SK-N-SH treated with all-trans-retinoic acid at 6 μM for 48 hours (cell line): ENCODE data around the gene COL8A2.

Experiments
- ATAC-seq: fragments of 200-7000 bp; cut with Tn5 transposase; 3 replicates; pipeline ENCODE4 v1.9.1; 2020; ENCODE audit warnings: mild to moderate bottlenecking, moderate library complexity
- ARNTL ChIP-seq: fragments of 450-650 bp; formaldehyde crosslinking; IDR thresholded peaks from 2 replicates; pipeline ENCODE4 v1.5.0; 2020; ENCODE audit warnings: low read depth, mild to moderate bottlenecking, moderate library complexity, borderline replicate concordance
- CSDC2 ChIP-seq: fragments of 250-450 bp; sonication (Bioruptor Pico); IDR thresholded peaks from 2 replicates; pipeline ENCODE4 v1.5.0; 2020; ENCODE audit warnings: mild to moderate bottlenecking, moderate library complexity
- ESRRG ChIP-seq: fragments of 250-450 bp; sonication (Bioruptor Pico); IDR thresholded peaks from 2 replicates; pipeline ENCODE4 v1.6.1; 2021; ENCODE audit warnings: mild to moderate bottlenecking
- GLIS3 ChIP-seq: fragments of 250-450 bp; sonication (Bioruptor Pico); IDR thresholded peaks from 2 replicates; pipeline ENCODE4 v1.5.0; 2020; ENCODE audit warnings: mild to moderate bottlenecking, moderate library complexity
- ISL1 ChIP-seq: fragments of 250-450 bp; sonication (Bioruptor Pico); IDR thresholded peaks from 2 replicates; pipeline ENCODE4 v2.1.2; 2022; ENCODE audit warnings: mild to moderate bottlenecking, moderate library complexity
- OSR1 ChIP-seq: fragments of 250-450 bp; sonication (Bioruptor Pico); IDR thresholded peaks from 2 replicates; pipeline ENCODE4 v1.8.0; 2022; ENCODE audit warnings: moderate library complexity, mild to moderate bottlenecking, inconsistent platforms
- PPARA ChIP-seq: fragments of 250-450 bp; sonication (Bioruptor Pico); IDR thresholded peaks from 2 replicates; pipeline ENCODE4 v1.5.0; 2020; ENCODE audit warnings: mild to moderate bottlenecking, borderline replicate concordance
- RARB ChIP-seq: fragments of 250-450 bp; sonication (Bioruptor Pico); IDR thresholded peaks from 2 replicates; pipeline ENCODE4 v1.8.0; 2021; ENCODE audit warnings: mild to moderate bottlenecking, moderate library complexity
- TOX ChIP-seq: fragments of 250-450 bp; sonication (Bioruptor Pico); IDR thresholded peaks from 2 replicates; pipeline ENCODE4 v1.8.0; 2021; ENCODE audit warnings: mild to moderate bottlenecking, moderate library complexity, borderline replicate concordance
- ZC3H10 ChIP-seq: fragments of 250-450 bp; sonication (Bioruptor Pico); IDR thresholded peaks from 2 replicates; pipeline ENCODE4 v1.5.1; 2021; ENCODE audit warnings: mild to moderate bottlenecking, moderate library complexity
- ZFP3 ChIP-seq: fragments of 250-450 bp; sonication (Bioruptor Pico); IDR thresholded peaks from 2 replicates; pipeline ENCODE4 v1.5.0; 2020; ENCODE audit warnings: mild to moderate bottlenecking, moderate library complexity
- ZFP30 ChIP-seq: fragments of 450-650 bp; formaldehyde crosslinking; IDR thresholded peaks from 2 replicates; pipeline ENCODE4 v1.5.0; 2022; ENCODE audit warnings: mild to moderate bottlenecking, moderate library complexity
- ZNF565 ChIP-seq: fragments of 450-650 bp; formaldehyde crosslinking; conservative IDR thresholded peaks from 2 replicates; pipeline ENCODE4 v1.5.0; 2020; ENCODE audit warnings: low read depth, mild to moderate bottlenecking, moderate library complexity
- ZNF70 ChIP-seq: fragments of 450-650 bp; formaldehyde crosslinking; IDR thresholded peaks from 2 replicates; pipeline ENCODE4 v1.5.0; 2020; ENCODE audit warnings: mild to moderate bottlenecking, moderate library complexity
- ZNF8 ChIP-seq: fragments of 450-650 bp; formaldehyde crosslinking; IDR thresholded peaks from 2 replicates; pipeline ENCODE4 v1.5.0; 2020; ENCODE audit warnings: mild to moderate bottlenecking, moderate library complexity
- TF ChIP-seq, protein P1 (sequence below): fragments of 250-450 bp; sonication (Bioruptor Pico); IDR thresholded peaks from 2 replicates; pipeline ENCODE4 v1.5.1; 2020; ENCODE audit warnings: low read depth, mild to moderate bottlenecking, moderate library complexity
- TF ChIP-seq, protein P2 (sequence below): fragments of 250-450 bp; sonication (Bioruptor Pico); IDR thresholded peaks from 2 replicates; pipeline ENCODE4 v1.5.0; 2020; ENCODE audit warnings: mild to moderate bottlenecking, moderate library complexity
- TF ChIP-seq, protein P3 (sequence below): fragments of 250-450 bp; sonication (Bioruptor Pico); IDR thresholded peaks from 2 replicates; pipeline ENCODE4 v1.8.0; 2020; ENCODE audit warnings: mild to moderate bottlenecking, moderate library complexity, borderline replicate concordance
- TF ChIP-seq, protein P4 (sequence below): fragments of 250-450 bp; sonication (Bioruptor Pico); IDR thresholded peaks from 2 replicates; pipeline ENCODE4 v1.5.1; 2021; ENCODE audit warnings: mild to moderate bottlenecking, moderate library complexity

COL8A2 gene

DNA sequence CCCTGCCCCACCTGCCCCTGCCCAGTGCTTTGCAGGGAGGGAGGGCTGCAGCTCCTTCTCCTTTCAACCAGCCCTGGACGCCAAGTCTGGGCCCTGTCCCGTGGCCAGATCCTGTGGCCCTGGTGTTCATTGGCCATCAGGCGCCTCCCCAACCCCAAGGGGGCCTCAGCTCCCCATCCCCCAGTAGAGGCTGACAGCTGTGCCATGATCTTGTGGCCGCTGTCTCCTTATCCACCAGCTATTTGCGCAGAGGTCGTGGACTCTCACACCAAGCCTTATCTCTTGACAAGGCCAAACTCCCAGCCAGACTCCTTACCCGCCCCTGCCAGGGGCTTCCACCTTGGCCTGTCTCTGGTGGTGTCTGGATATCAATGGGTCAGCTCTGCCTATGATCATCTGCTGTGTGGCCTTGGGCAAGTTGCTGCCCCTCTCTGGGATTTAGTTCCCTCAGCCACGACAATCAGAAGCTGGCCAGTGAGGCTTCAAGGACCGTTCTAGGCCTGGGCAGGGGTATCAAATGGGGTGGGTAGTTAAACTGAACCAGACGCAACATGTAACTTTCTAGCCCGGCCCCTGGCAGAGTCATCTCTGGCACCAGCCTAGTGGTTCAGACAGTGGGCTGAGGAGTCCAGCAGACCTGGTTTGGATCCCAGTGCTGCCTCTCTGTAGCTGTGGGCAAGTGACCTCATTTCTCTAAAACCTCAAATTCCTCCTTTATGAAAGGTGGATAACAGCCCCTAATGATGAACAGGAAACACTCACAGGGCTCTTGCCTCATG, 3.3 kb upstream of the COL8A2 start:
- TF ChIP-seq, protein P1, sequence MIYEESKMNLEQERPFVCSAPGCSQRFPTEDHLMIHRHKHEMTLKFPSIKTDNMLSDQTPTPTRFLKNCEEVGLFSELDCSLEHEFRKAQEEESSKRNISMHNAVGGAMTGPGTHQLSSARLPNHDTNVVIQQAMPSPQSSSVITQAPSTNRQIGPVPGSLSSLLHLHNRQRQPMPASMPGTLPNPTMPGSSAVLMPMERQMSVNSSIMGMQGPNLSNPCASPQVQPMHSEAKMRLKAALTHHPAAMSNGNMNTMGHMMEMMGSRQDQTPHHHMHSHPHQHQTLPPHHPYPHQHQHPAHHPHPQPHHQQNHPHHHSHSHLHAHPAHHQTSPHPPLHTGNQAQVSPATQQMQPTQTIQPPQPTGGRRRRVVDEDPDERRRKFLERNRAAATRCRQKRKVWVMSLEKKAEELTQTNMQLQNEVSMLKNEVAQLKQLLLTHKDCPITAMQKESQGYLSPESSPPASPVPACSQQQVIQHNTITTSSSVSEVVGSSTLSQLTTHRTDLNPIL (CRISPR knock-in tag): no peak
- TF ChIP-seq, protein P2, sequence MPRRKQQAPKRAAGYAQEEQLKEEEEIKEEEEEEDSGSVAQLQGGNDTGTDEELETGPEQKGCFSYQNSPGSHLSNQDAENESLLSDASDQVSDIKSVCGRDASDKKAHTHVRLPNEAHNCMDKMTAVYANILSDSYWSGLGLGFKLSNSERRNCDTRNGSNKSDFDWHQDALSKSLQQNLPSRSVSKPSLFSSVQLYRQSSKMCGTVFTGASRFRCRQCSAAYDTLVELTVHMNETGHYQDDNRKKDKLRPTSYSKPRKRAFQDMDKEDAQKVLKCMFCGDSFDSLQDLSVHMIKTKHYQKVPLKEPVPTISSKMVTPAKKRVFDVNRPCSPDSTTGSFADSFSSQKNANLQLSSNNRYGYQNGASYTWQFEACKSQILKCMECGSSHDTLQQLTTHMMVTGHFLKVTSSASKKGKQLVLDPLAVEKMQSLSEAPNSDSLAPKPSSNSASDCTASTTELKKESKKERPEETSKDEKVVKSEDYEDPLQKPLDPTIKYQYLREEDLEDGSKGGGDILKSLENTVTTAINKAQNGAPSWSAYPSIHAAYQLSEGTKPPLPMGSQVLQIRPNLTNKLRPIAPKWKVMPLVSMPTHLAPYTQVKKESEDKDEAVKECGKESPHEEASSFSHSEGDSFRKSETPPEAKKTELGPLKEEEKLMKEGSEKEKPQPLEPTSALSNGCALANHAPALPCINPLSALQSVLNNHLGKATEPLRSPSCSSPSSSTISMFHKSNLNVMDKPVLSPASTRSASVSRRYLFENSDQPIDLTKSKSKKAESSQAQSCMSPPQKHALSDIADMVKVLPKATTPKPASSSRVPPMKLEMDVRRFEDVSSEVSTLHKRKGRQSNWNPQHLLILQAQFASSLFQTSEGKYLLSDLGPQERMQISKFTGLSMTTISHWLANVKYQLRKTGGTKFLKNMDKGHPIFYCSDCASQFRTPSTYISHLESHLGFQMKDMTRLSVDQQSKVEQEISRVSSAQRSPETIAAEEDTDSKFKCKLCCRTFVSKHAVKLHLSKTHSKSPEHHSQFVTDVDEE (CRISPR knock-in tag): no peak
- TF ChIP-seq TOX (CRISPR knock-in tag) (no peak), ZFP3 (CRISPR knock-in tag) (no peak), PPARA (CRISPR knock-in tag) (no peak), RARB (CRISPR knock-in tag) (no peak)
- TF ChIP-seq, protein P3, sequence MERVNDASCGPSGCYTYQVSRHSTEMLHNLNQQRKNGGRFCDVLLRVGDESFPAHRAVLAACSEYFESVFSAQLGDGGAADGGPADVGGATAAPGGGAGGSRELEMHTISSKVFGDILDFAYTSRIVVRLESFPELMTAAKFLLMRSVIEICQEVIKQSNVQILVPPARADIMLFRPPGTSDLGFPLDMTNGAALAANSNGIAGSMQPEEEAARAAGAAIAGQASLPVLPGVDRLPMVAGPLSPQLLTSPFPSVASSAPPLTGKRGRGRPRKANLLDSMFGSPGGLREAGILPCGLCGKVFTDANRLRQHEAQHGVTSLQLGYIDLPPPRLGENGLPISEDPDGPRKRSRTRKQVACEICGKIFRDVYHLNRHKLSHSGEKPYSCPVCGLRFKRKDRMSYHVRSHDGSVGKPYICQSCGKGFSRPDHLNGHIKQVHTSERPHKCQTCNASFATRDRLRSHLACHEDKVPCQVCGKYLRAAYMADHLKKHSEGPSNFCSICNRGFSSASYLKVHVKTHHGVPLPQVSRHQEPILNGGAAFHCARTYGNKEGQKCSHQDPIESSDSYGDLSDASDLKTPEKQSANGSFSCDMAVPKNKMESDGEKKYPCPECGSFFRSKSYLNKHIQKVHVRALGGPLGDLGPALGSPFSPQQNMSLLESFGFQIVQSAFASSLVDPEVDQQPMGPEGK (CRISPR knock-in tag): no peak
- TF ChIP-seq, all 23 proteins: peak for 0
- peak; percentile 20; the same call in 1 of the 3 replicates for ATAC-seq

DNA sequence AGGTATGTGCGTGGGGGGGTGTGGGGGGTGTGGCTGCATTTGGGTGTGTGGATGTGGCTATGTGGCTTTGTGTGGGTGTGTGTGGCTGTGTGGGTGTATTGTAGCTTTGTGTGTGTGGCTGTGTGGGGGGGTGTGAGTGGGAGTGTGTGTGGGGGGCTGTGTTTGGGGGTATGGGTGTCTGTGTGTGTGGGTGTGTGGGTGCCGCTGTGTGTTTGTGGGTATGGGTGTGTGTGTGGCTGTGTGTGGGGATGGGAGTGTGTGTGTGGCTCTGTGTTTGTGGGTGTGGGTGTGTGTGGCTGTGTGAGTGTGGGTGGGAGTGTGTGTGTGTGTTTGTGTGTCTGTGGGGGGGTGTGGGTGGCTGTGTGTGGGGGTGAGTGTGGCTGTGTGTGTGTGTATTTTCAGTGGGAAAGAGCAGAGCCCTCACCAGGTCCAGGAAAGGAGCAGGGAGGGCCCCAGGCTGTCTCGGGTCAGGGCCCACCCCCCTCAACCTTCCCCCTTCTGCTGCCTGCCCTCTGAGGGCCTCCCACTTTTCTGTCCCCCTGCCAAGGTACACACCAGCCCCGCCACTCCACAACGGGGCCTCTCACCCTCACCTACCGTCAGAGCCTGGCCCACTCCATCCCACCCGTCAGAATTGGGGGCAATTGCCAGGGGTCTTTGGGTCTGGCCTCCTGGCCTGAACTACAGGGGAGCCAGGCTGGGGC, 1.9 kb upstream of the COL8A2 start:
- TF ChIP-seq, protein P2 (CRISPR knock-in tag): no peak
- TF ChIP-seq RARB (CRISPR knock-in tag) (no peak), GLIS3 (CRISPR knock-in tag) (no peak), PPARA (CRISPR knock-in tag) (no peak), ZNF70 (CRISPR knock-in tag) (no peak), ZNF565 (CRISPR knock-in tag) (no peak), ARNTL (no peak), ESRRG (no peak), CSDC2 (no peak), ZFP30 (CRISPR knock-in tag) (no peak), ISL1 (CRISPR knock-in tag) (no peak), OSR1 (no peak), TOX (CRISPR knock-in tag) (no peak), ZC3H10 (CRISPR knock-in tag) (no peak), ZNF8 (CRISPR knock-in tag) (no peak)
- TF ChIP-seq, protein P3 (CRISPR knock-in tag): no peak
- TF ChIP-seq, protein P1 (CRISPR knock-in tag): no peak
- TF ChIP-seq, protein P4, sequence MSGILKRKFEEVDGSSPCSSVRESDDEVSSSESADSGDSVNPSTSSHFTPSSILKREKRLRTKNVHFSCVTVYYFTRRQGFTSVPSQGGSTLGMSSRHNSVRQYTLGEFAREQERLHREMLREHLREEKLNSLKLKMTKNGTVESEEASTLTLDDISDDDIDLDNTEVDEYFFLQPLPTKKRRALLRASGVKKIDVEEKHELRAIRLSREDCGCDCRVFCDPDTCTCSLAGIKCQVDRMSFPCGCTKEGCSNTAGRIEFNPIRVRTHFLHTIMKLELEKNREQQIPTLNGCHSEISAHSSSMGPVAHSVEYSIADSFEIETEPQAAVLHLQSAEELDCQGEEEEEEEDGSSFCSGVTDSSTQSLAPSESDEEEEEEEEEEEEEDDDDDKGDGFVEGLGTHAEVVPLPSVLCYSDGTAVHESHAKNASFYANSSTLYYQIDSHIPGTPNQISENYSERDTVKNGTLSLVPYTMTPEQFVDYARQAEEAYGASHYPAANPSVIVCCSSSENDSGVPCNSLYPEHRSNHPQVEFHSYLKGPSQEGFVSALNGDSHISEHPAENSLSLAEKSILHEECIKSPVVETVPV (CRISPR knock-in tag): no peak

More for the DNA sequence above, 1.9 kb upstream of the COL8A2 start:
- ATAC-seq: no peak
